Type B pancreatic cell (in vitro differentiated cells): ENCODE data around the gene COL23A1. TPM values are rescaled to one million over a fixed set of nuclear protein-coding genes. Genes with fewer than 3 reads are reported as not detected.
"Not testable (repeated sequence)": the region's sequence is repeated elsewhere in the genome, so short reads cannot be mapped to it uniquely, and the experiment has no call there.

Experiments used
- DNase-seq: peaks from one replicate; pipeline ENCODE4 v3.0.0; 2021; ENCODE audit warnings: mixed read lengths; ENCODE audit not compliant: unreplicated experiment; ENCODE audit errors: extremely low spot score
- H3K27ac Mint-ChIP-seq: 2 replicates; pipeline ENCODE4 v1.8.0; 2021; ENCODE audit warnings: mild to moderate bottlenecking, mixed read lengths
- H3K27me3 Mint-ChIP-seq: 2 replicates; pipeline ENCODE4 v1.8.0; 2021; ENCODE audit warnings: mixed read lengths
- H3K36me3 Mint-ChIP-seq: 2 replicates; pipeline ENCODE4 v1.8.0; 2021; ENCODE audit warnings: mixed read lengths
- H3K4me1 Mint-ChIP-seq: one replicate; pipeline ENCODE4 v1.8.0; 2021; ENCODE audit warnings: mixed read lengths; ENCODE audit not compliant: unreplicated experiment
- H3K4me3 Mint-ChIP-seq: 2 replicates; pipeline ENCODE4 v1.8.0; 2021; ENCODE audit warnings: mild to moderate bottlenecking, mixed read lengths
- H3K9me3 Mint-ChIP-seq: 2 replicates; pipeline ENCODE4 v1.8.0; 2021; ENCODE audit warnings: mixed read lengths
- CTCF ChIP-seq: fragments of 200-600 bp; sonication (generic); conservative IDR thresholded peaks from 2 replicates; pipeline ENCODE4 v1.5.0; 2021; ENCODE audit warnings: antibody characterized with exemption, mild to moderate bottlenecking
- total RNA-seq: library from RNA; stranded (reverse); gene quantifications from 2 replicates; pipeline ENCODE4 v1.2.1, GENCODE V29; 2021; ENCODE audit warnings: low replicate concordance

Gene COL23A1
- total RNA-seq, 1 donor from 2014 or later = 15.5 TPM

- peaks cover 4% of the 10 kb centered on the region for H3K27me3 Mint-ChIP-seq
- peak overlapping the region; percentile 1 for H3K27ac Mint-ChIP-seq
- peaks cover 20% of the 10 kb centered on the region for H3K4me1 Mint-ChIP-seq
- TF ChIP-seq CTCF = no peak
- H3K36me3 Mint-ChIP-seq = peaks cover 3% of the 10 kb centered on the region
- no peak for DNase-seq
- H3K4me3 Mint-ChIP-seq = no peak overlapping the region
- H3K9me3 Mint-ChIP-seq = no peaks in the 10 kb centered on the region
These were observed 282.7 kb downstream of the COL23A1 start for GRCh38 chr5:178307267-178308045.

- no peak overlapping the region for H3K27ac Mint-ChIP-seq
- peaks cover 4% of the 10 kb centered on the region for H3K27me3 Mint-ChIP-seq
- H3K4me3 Mint-ChIP-seq = no peak overlapping the region
- peaks cover 3% of the 10 kb centered on the region for H3K36me3 Mint-ChIP-seq
- TF ChIP-seq CTCF = no peak
- peaks cover 20% of the 10 kb centered on the region for H3K4me1 Mint-ChIP-seq
- H3K9me3 Mint-ChIP-seq = no peaks in the 10 kb centered on the region
- no peak for DNase-seq
These were observed 283.6 kb downstream of the COL23A1 start for GRCh38 chr5:178306430-178307225.

GRCh38 chr5:178305801-178306200 lies 284.4 kb downstream of the COL23A1 start:
- no peak for TF ChIP-seq CTCF
- H3K4me1 Mint-ChIP-seq = peaks cover 20% of the 10 kb centered on the region
- H3K27ac Mint-ChIP-seq = no peak overlapping the region
- H3K36me3 Mint-ChIP-seq = peaks cover 3% of the 10 kb centered on the region
- H3K9me3 Mint-ChIP-seq = no peaks in the 10 kb centered on the region
- H3K27me3 Mint-ChIP-seq = peaks cover 4% of the 10 kb centered on the region
- no peak for DNase-seq
- H3K4me3 Mint-ChIP-seq = no peak overlapping the region

- Mint-ChIP-seq H3K4me3 (no peak overlapping the region), H3K27me3 (peaks cover 4% of the 10 kb centered on the region), H3K9me3 (no peaks in the 10 kb centered on the region), H3K4me1 (peaks cover 20% of the 10 kb centered on the region), H3K36me3 (peaks cover 3% of the 10 kb centered on the region), H3K27ac (no peak overlapping the region)
- DNase-seq = no peak
- TF ChIP-seq CTCF = no peak
These were observed 285.2 kb downstream of the COL23A1 start for GRCh38 chr5:178304761-178305645.

- H3K27me3 Mint-ChIP-seq = peaks cover 4% of the 10 kb centered on the region
These were observed 286.2 kb downstream of the COL23A1 start for GRCh38 chr5:178304016-178304415.

GRCh38 chr5:178302321-178302720 lies 287.9 kb downstream of the COL23A1 start:
- not testable (repeated sequence) for H3K4me1 Mint-ChIP-seq, H3K36me3 Mint-ChIP-seq, DNase-seq, H3K27me3 Mint-ChIP-seq, H3K4me3 Mint-ChIP-seq, H3K9me3 Mint-ChIP-seq
- H3K27ac Mint-ChIP-seq = peak overlapping the region; percentile 41

More at GRCh38 chr5:178304016-178304415, 286.2 kb downstream of the COL23A1 start:
- no peak overlapping the region for H3K4me3 Mint-ChIP-seq
- no peak for TF ChIP-seq CTCF
- H3K36me3 Mint-ChIP-seq = peaks cover 3% of the 10 kb centered on the region
- DNase-seq = no peak
- no peaks in the 10 kb centered on the region for H3K9me3 Mint-ChIP-seq
- peaks cover 20% of the 10 kb centered on the region for H3K4me1 Mint-ChIP-seq
- H3K27ac Mint-ChIP-seq = no peak overlapping the region
